ENCODE data around the gene KLLN. TPM values are rescaled to one million over a fixed set of nuclear protein-coding genes. Genes with fewer than 3 reads are reported as not detected.
"Not testable (repeated sequence)": the region's sequence is repeated elsewhere in the genome, so short reads cannot be mapped to it uniquely, and the experiment has no call there.

KLLN gene
- total RNA-seq, 4 donors from 2014 or later = 0.04 to 0.95 (median 0.40) TPM

- WGBS, 2 donors = 91 to 100% methylated on average over 1 of the region's 1 CpG
- no peak for TF ChIP-seq CTCF (IDR thresholded peaks at IDR 0.05)
- no peak for TF ChIP-seq POLR2A (IDR thresholded peaks at IDR 0.05)
- no peak for DNase-seq (ENCODE audit: low spot score in 2 of 2)
Observed at GRCh38 chr10:87887146-87887545, 23.8 kb upstream of the KLLN start.

GRCh38 chr10:87886635-87887034 lies 23.3 kb upstream of the KLLN start:
- H3K4me3 ChIP-seq (ENCODE audit: low read depth, poor library complexity, severe bottlenecking) = no peak overlapping the region
- 94 to 98% methylated on average over 2 of the region's 2 CpGs for WGBS, 2 donors
- DNase-seq (ENCODE audit: low spot score in 2 of 2) = no peak
- no peak for TF ChIP-seq POLR2A (IDR thresholded peaks at IDR 0.05)
- TF ChIP-seq CTCF (IDR thresholded peaks at IDR 0.05) = no peak
- intact Hi-C loops (cut with DNase I; ENCODE audit: low total_unique reads) = no loop called here

More at GRCh38 chr10:87887146-87887545, 23.8 kb upstream of the KLLN start:
- H3K4me3 ChIP-seq (ENCODE audit: low read depth, poor library complexity, severe bottlenecking) = no peak overlapping the region
- intact Hi-C loops (cut with DNase I; ENCODE audit: low total_unique reads) = no loop called here

- WGBS, 2 donors = 77 to 80% methylated on average over 2 of the region's 2 CpGs
- intact Hi-C loops (cut with DNase I; ENCODE audit: low total_unique reads) = no loop called here
- no peak for TF ChIP-seq POLR2A (IDR thresholded peaks at IDR 0.05)
- no peak for TF ChIP-seq CTCF (IDR thresholded peaks at IDR 0.05)
Observed at GRCh38 chr10:87882555-87883294, 19.4 kb upstream of the KLLN start.

GRCh38 chr10:87881373-87882059 lies 18.2 kb upstream of the KLLN start:
- intact Hi-C loops (cut with DNase I; ENCODE audit: low total_unique reads); DNase-seq (ENCODE audit: low spot score in 2 of 2); H3K4me3 ChIP-seq (ENCODE audit: low read depth, poor library complexity, severe bottlenecking): not testable (repeated sequence)
- 89 to 99% methylated on average over 5 of the region's 5 CpGs for WGBS, 2 donors

More at GRCh38 chr10:87882555-87883294, 19.4 kb upstream of the KLLN start:
- DNase-seq (ENCODE audit: low spot score in 2 of 2) = no peak
- H3K4me3 ChIP-seq (ENCODE audit: low read depth, poor library complexity, severe bottlenecking) = no peak overlapping the region

- intact Hi-C loops (cut with DNase I; ENCODE audit: low total_unique reads) = no loop called here
- DNase-seq (ENCODE audit: low spot score in 2 of 2) = no peak
Observed at GRCh38 chr10:87880336-87880735, 17.0 kb upstream of the KLLN start.

More at GRCh38 chr10:87880336-87880735, 17.0 kb upstream of the KLLN start:
- no peak for TF ChIP-seq POLR2A (IDR thresholded peaks at IDR 0.05)
- no peak for TF ChIP-seq CTCF (IDR thresholded peaks at IDR 0.05)
- H3K4me3 ChIP-seq (ENCODE audit: low read depth, poor library complexity, severe bottlenecking) = no peak overlapping the region
